Brain microvascular endothelial cell (primary cell): Measurements from ENCODE around the gene TMPRSS5.

Source experiments
- DNase-seq: peaks from one replicate; pipeline ENCODE4 v3.0.0-alpha.2; 2020
- H3K27ac ChIP-seq: fragments of 250-450 bp; sonication (Bioruptor Pico); 2 replicates; pipeline ENCODE4 v1.5.1; 2020; ENCODE audit warnings: mild to moderate bottlenecking, moderate library complexity
- H3K27me3 ChIP-seq: fragments of 250-450 bp; sonication (Bioruptor Pico); replicated peaks from 2 replicates; pipeline ENCODE4 v1.5.1; 2020; ENCODE audit warnings: mild to moderate bottlenecking
- H3K36me3 ChIP-seq: fragments of 250-450 bp; sonication (Bioruptor Pico); replicated peaks from 2 replicates; pipeline ENCODE4 v1.5.1; 2020; ENCODE audit warnings: mild to moderate bottlenecking
- H3K4me3 ChIP-seq: 2 replicates; pipeline ENCODE4 v1.5.1; 2011; ENCODE audit warnings: low read depth, mild to moderate bottlenecking, control low read depth, low read length, moderate library complexity
- in situ Hi-C: cut with HindIII; loops from 2 replicates; pipeline ENCODE4 v1.10.0; 2017; ENCODE audit warnings: low sequenced_read_pairs, low pct_ligation_motif_present
- TF ChIP-seq, protein P1 (sequence below): IDR thresholded peaks from 2 replicates; pipeline ENCODE4 v1.5.1; 2011; ENCODE audit warnings: low read depth, mild to moderate bottlenecking, moderate library complexity, low read length, control low read depth, inconsistent platforms; ENCODE audit errors: missing control alignments

TMPRSS5 gene

DNA sequence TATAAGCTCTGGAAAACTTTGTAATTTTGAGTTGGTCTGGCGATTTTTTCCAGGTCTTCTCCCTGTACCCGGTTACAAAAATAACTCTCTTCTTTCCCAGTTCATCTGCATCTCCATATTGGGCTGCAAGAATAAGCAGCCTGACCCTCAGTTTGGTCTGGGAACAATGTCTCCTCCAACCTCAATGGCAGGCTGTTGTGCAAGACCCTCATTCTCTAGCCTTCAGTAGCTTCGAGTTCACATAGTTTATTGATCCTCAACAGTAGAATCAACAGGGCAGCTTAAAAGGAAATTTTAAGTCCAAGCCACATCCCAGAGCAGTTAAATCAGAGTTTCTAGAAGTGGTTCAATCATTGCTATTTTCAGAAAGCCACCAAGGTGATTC is 35.3 kb downstream of the TMPRSS5 start:
- Histone ChIP-seq H3K36me3 (no peaks in the 10 kb centered on the region), H3K4me3 (no peak overlapping the region), H3K27ac (no peak overlapping the region), H3K27me3 (no peaks in the 10 kb centered on the region)
- TF ChIP-seq, protein P1, sequence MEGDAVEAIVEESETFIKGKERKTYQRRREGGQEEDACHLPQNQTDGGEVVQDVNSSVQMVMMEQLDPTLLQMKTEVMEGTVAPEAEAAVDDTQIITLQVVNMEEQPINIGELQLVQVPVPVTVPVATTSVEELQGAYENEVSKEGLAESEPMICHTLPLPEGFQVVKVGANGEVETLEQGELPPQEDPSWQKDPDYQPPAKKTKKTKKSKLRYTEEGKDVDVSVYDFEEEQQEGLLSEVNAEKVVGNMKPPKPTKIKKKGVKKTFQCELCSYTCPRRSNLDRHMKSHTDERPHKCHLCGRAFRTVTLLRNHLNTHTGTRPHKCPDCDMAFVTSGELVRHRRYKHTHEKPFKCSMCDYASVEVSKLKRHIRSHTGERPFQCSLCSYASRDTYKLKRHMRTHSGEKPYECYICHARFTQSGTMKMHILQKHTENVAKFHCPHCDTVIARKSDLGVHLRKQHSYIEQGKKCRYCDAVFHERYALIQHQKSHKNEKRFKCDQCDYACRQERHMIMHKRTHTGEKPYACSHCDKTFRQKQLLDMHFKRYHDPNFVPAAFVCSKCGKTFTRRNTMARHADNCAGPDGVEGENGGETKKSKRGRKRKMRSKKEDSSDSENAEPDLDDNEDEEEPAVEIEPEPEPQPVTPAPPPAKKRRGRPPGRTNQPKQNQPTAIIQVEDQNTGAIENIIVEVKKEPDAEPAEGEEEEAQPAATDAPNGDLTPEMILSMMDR, result no peak
- no peak for DNase-seq
- in situ Hi-C loops, result no loop called here

DNA sequence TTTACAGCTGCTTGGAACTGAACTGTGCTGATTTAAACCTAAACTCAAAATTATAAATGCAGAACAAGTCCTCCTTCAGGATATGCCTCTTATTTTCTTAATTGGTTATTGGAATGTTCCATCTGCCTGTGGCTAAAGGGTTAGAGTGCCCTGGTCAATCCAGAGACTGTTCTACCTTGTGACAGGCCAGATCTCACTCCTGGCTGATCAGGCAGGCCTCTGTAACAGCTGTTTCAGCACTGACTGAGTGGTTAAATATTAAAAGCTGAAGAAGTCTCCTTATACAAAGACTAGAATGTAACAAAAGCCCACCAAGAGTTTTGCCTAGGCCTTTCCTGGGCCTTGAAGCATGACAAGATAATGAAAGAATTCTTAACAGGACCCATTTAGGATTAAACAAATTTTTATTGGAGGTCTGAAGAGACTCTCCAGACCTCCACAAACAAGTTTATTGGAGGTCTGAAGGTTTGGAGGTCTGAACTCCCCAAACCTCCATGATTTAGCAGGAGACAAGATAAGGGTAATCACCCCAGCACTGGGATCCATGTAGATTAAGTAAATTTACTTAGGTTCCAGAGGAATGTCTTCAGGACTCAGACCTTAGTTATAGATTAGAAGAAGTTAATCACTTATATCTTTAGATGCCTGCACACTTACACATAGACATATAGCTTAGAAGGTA is 35.8 kb downstream of the TMPRSS5 start:
- TF ChIP-seq, protein P1, result no peak
- Histone ChIP-seq H3K27me3 (no peaks in the 10 kb centered on the region), H3K36me3 (no peaks in the 10 kb centered on the region), H3K4me3 (no peak overlapping the region), H3K27ac (no peak overlapping the region)
- in situ Hi-C loops, result no loop called here
- DNase-seq, result no peak

DNA sequence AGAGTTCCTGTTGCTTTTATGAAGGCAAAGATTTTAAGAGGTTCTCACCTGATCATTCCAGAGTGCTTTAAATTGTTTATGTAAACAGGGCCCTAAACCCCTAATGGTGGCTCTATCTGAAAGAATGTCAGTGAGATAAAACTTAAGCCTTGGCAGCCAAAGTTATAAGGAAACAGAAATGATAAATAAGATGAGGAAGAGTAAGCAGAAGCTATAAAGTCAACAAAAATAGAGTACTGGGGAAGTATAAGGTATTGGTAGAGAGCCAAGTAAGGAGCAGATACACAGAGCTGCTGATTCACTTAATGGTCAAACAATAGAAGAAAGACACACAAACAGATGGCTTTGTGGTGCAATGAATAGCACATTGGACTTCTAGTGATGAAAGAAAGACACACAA is 37.9 kb downstream of the TMPRSS5 start:
- in situ Hi-C loops, result no loop called here
- no peaks in the 10 kb centered on the region for H3K27me3 ChIP-seq
- TF ChIP-seq, protein P1, result no peak
- H3K4me3 ChIP-seq, result no peak overlapping the region
- no peaks in the 10 kb centered on the region for H3K36me3 ChIP-seq
- no peak overlapping the region for H3K27ac ChIP-seq
- DNase-seq, result no peak

DNA sequence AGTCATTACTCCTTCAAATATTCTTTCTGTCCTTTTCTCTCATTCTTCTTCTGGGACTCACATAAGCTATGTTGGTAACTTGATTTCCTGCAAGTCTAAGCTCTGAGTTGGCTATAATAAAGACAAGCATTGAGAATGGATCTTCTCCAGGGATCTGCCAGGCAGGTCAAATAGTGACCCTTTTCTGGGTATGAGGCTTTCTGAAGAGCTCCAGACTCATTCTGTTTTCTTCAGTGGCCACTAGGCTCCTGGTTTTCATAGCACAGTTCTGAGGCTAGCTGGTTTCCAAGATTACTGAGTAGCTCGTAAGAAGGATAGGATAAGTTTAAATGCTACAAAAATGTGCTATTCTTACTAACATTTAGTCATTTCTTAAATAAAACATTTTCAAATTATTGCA is 38.3 kb downstream of the TMPRSS5 start:
- no peak overlapping the region for H3K27ac ChIP-seq
- H3K27me3 ChIP-seq, result no peaks in the 10 kb centered on the region
- DNase-seq, result no peak
- in situ Hi-C loops, result no loop called here
- H3K36me3 ChIP-seq, result no peaks in the 10 kb centered on the region
- no peak overlapping the region for H3K4me3 ChIP-seq
- TF ChIP-seq, protein P1, result peak; percentile 17

DNA sequence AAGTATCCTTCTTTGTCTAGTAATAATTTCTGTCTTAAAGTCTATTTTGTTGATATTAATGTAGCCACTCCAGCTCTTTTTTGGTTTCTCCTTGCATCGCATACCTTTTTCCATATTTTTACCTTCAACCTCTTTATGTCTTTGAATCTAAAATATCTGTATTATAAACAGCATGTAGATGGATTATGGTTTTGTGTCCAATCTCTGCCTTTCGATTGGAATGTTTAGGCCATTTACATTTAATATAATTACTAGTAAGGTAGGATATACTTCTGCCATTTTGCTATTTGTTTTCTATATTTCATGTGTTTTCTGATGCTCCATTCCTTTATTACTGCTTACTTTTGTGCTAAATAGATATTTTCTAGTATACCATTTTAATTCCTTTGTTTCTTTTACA is 39.5 kb downstream of the TMPRSS5 start:
- Histone ChIP-seq H3K4me3 (no peak overlapping the region), H3K27me3 (no peaks in the 10 kb centered on the region), H3K27ac (no peak overlapping the region), H3K36me3 (no peaks in the 10 kb centered on the region)
- TF ChIP-seq, protein P1, result no peak
- in situ Hi-C loops, result no loop called here
- DNase-seq, result no peak
